Tibial artery (tissue), 4 donors: Measurements from ENCODE around the gene MED20.

Experiments used
- DNase-seq, 2 donors: peaks; one replicate each; pipeline ENCODE4 v3.0.0-alpha.2; 2019
- H3K27ac ChIP-seq, 2 donors: fragments of 200-600 bp; sonication (generic) in 1 of 2; 1 replicate in 1 of 2; 2 replicates in 1 of 2; pipeline ENCODE4 v1.5.1; 2018 to 2019; ENCODE audit warnings: mild to moderate bottlenecking in 1 of 2
- H3K27me3 ChIP-seq, 2 donors: fragments of 200-600 bp; sonication (generic) in 1 of 2; one replicate each; pipeline versions ENCODE4 v1.5.1 to v1.6.0; 2016 to 2019
- H3K36me3 ChIP-seq, 3 donors: fragments of 200-600 bp; sonication (generic) in 2 of 3; one replicate each; pipeline ENCODE4 v1.5.1; 2016 to 2019; ENCODE audit warnings: mild to moderate bottlenecking in 2 of 3
- H3K4me1 ChIP-seq, 4 donors: fragments of 200-600 bp; sonication (generic) in 2 of 4; 1 replicate in 3 of 4; 2 replicates in 1 of 4; pipeline ENCODE4 v1.5.1; 2016 to 2019
- H3K4me3 ChIP-seq, 2 donors: fragments of 200-600 bp; sonication (generic) in 1 of 2; 1 replicate in 1 of 2; 2 replicates in 1 of 2; pipeline ENCODE4 v1.5.1; 2018 to 2019; ENCODE audit warnings: mild to moderate bottlenecking in 2 of 2
- H3K9me3 ChIP-seq, 3 donors: fragments of 200-600 bp; sonication (generic) in 1 of 3; one replicate each; pipeline ENCODE4 v1.5.1; 2016 to 2019
- CTCF ChIP-seq, 2 experiments: fragments of 200-600 bp in 1 of 2; fragments of 450-650 bp in 1 of 2; IDR thresholded peaks; one replicate each; pipeline ENCODE4 v1.5.1; 2017 to 2019; ENCODE audit warnings: antibody characterized with exemption in 2 of 2, mild to moderate bottlenecking in 1 of 2, moderate library complexity in 1 of 2
- intact Hi-C: fragments of 100-400 bp; cut with DNase I; formaldehyde crosslinking; loops from one replicate; pipeline ENCODE4 v1.15.0; 2023; ENCODE audit warnings: low total_unique reads

Gene MED20, protein sequence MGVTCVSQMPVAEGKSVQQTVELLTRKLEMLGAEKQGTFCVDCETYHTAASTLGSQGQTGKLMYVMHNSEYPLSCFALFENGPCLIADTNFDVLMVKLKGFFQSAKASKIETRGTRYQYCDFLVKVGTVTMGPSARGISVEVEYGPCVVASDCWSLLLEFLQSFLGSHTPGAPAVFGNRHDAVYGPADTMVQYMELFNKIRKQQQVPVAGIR

GRCh38 chr6:41920921-41921711 lies at the start of gene MED20, which contains the start of gene BYSL:
MED20 (minus strand) TSS chr6:41921139; CDS start chr6:41921018, 121 bp downstream.
BYSL (plus strand) TSS chr6:41921499; CDS start chr6:41921563, 64 bp downstream.
- DNase-seq, result peak; percentile 92 to 94
- H3K4me1 ChIP-seq, result peaks cover 0 to 56% (median 38%) of the 10 kb centered on the region in 4 donors

GRCh38 chr6:41970436-41970846 lies 49.5 kb upstream of the MED20 start:
- peak; percentile 46 to 51 for DNase-seq
- H3K36me3 ChIP-seq, result no peaks in the 10 kb centered on the region
- H3K4me1 ChIP-seq, result no peaks in the 10 kb centered on the region
- intact Hi-C loops, result no loop called here
- no peaks in the 10 kb centered on the region for H3K9me3 ChIP-seq
- H3K4me3 ChIP-seq, result no peak overlapping the region
- no peak for TF ChIP-seq CTCF (IDR thresholded peaks at IDR 0.05)
- no peaks in the 10 kb centered on the region for H3K27me3 ChIP-seq
- no peak overlapping the region for H3K27ac ChIP-seq

More at GRCh38 chr6:41920921-41921711, at the start of gene MED20, which contains the start of gene BYSL:
- Histone ChIP-seq H3K36me3 (peaks cover 0 to 18% (median 6%) of the 10 kb centered on the region in 3 donors), H3K27ac (peak within 1 kb of the TSS; percentile 87 to 93), H3K27me3 (no peaks in the 10 kb centered on the region), H3K9me3 (no peaks in the 10 kb centered on the region), H3K4me3 (peak within 1 kb of the TSS; percentile 80 to 81)
- peak; percentile 96 to 98 for TF ChIP-seq CTCF (IDR thresholded peaks at IDR 0.05)
- intact Hi-C loops, result loop anchor here (1.0 to 5.0 kb wide), 2 partner anchors 121 to 134 kb away; partner anchors contain the start of gene TOMM6

DNA sequence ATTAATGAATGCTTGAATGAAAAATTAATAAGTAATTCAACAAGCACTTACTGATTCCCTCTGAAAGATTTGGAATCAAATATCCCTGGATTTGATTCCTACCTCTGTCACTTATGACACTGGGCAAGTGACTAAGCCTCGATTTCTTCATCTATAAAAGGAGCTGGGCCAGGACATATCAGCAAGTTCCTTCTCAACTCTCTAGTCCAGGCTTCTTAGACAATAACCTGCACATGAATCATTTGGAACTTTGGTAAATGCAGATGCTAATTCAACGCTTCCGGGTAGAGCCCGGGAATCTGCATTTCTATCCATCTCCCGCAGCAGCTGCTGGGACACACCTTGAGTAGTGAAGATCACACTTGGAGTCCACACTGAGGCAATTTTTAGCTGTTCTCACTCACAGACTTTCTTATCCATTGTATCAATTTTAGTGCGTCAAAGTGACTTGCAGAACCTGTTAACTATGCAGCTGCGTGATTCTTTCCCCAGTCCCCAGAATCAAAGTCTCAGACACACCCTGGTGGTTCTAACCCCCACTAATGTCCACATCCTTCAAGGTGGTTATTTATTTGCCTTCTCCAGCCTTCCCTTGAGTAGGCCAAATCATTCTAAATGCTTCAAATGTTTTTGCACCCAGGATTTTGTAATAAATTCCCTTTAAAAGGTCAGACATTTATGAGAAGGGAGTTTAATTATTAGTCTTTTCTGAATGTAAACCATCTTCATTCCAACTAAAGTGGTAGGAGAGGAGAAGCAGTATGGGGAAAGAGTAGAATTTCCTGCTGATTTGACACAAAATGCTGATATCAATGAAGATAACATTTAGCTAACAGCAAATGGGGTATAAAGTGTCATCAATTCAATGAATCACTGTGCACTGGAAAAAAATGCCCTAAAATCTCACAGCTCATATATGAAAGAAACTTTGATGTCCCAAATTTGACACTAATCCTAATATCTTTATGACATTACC lies 46.7 kb upstream of the MED20 start:
- DNase-seq, result peak in 1 of 2 donors; percentile 12
- Histone ChIP-seq H3K27ac (no peak overlapping the region), H3K4me1 (no peaks in the 10 kb centered on the region)

DNA sequence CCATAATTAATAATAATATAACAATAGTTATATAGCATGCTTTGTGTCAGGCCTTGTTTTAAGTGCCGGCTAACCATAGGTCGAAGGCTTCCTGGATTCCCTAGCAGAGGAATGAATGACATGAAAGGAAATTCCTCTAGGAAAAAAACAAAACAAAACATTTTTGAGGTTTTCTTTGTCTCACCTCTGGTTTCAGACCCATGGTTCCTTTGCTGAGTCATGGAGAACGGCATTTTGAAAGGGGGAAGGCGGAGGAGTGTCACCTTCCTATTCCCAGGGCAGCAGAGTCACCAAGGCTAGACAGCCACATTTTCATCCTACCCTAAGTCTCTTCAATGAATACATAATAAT lies 46.0 kb upstream of the MED20 start:
- intact Hi-C loops, result no loop called here
- Histone ChIP-seq H3K9me3 (no peaks in the 10 kb centered on the region), H3K36me3 (no peaks in the 10 kb centered on the region), H3K4me3 (no peak overlapping the region), H3K27me3 (no peaks in the 10 kb centered on the region), H3K4me1 (no peaks in the 10 kb centered on the region), H3K27ac (no peak overlapping the region)
- DNase-seq, result no peak
- TF ChIP-seq CTCF (IDR thresholded peaks at IDR 0.05), result no peak

More for the DNA sequence above, 46.7 kb upstream of the MED20 start:
- no peak overlapping the region for H3K4me3 ChIP-seq
- TF ChIP-seq CTCF (IDR thresholded peaks at IDR 0.05), result no peak
- intact Hi-C loops, result no loop called here
- no peaks in the 10 kb centered on the region for H3K9me3 ChIP-seq
- H3K27me3 ChIP-seq, result no peaks in the 10 kb centered on the region
- no peaks in the 10 kb centered on the region for H3K36me3 ChIP-seq

GRCh38 chr6:41966214-41966920 lies 45.4 kb upstream of the MED20 start:
- intact Hi-C loops, result no loop called here
- Histone ChIP-seq H3K27ac (no peak overlapping the region), H3K4me3 (no peak overlapping the region), H3K4me1 (no peaks in the 10 kb centered on the region), H3K36me3 (no peaks in the 10 kb centered on the region), H3K9me3 (no peaks in the 10 kb centered on the region), H3K27me3 (no peaks in the 10 kb centered on the region)
- no peak for TF ChIP-seq CTCF (IDR thresholded peaks at IDR 0.05)
- no peak for DNase-seq
